ENCODE measurements around the gene ZHX3.

DNA sequence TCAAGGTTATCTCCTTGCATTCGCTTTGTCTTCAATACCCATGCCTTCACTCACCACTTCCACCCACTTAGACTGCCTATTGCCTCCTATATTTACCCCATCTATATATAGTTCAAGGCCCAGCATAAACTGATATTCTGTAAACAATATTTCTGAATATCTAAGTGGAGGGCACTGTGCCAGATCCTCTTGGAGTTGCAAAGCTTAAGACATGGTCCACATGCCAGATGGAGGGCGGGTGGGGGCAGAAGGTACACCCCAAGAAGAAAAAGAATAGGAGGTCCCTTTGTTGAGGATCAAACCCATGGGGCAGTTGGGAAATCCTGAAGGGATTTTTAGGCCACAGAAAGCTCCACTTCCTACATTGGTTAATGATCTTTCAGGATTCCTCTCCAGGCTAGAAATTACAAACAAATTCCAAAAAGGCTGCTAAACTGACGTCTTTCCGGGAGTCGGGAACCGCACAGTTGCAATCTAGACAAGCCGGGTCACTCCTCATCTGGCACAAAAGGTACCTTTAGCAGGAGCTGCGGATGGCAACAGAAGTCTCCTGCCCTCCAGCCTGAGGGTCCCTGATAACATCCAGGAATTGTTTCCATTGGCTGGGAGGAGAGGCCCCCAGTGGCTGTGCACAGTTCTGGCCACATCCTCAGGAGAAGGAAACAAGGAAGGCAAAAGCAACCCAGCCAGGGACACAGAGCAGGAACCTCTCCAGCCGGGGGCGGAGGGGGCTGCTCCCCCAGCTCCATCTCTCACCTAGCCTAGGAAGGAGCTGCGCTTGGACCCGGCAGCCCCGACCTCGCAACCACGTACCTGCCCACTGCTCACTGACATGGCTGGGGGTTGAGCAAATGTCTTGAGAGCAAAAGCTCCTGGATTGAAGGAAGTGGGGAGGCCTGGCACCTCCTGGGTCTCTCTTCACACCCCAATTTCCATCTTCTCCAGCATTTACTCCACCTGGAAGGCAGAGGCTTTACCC, 17.2 kb upstream of the ZHX3 start:
- TF ChIP-seq CTCF (IDR thresholded peaks at IDR 0.05) = no peak
- no peak for TF ChIP-seq POLR2A (IDR thresholded peaks at IDR 0.05)
- no peak for TF ChIP-seq EP300 (IDR thresholded peaks at IDR 0.05)

All from stomach (tissue), 4 donors.